ENCODE results near the gene GRK5. TPM values are rescaled to one million over a fixed set of nuclear protein-coding genes. Genes with fewer than 3 reads are reported as not detected.

Gene GRK5
- total and polyA plus RNA-seq, 4 donors, result 73.8 to 112 (median 101) TPM

GRCh38 chr10:119478811-119479341 is 271.5 kb downstream of the GRK5 start:
- intact Hi-C loops (cut with DNase I), result no loop called here
- WGBS, 2 donors, result 2 to 5% methylated on average over 6 of the region's 6 CpGs

GRCh38 chr10:119479532-119479931 is 272.2 kb downstream of the GRK5 start:
- Histone ChIP-seq H3K4me3 (ENCODE audit: low read length in 2 of 2) (no peak overlapping the region), H3K9me3 (ENCODE audit: control insufficient read depth, low read length) (no peaks in the 10 kb centered on the region), H3K36me3 (ENCODE audit: control insufficient read depth in 1 of 2, insufficient read depth in 2 of 2, low read length in 1 of 2) (no peaks in the 10 kb centered on the region), H3K27ac (ENCODE audit: low read depth in 1 of 2, low read length in 2 of 2) (no peak overlapping the region), H3K4me1 (ENCODE audit: control insufficient read depth in 1 of 2, insufficient read depth in 2 of 2, low read length in 2 of 2) (no peaks in the 10 kb centered on the region), H3K27me3 (ENCODE audit: control insufficient read depth in 1 of 2, insufficient read depth in 2 of 2, low read length in 1 of 2) (no peaks in the 10 kb centered on the region)
- DNase-seq (no peak), ATAC-seq (ENCODE audit: low FRiP score) (no peak)
- intact Hi-C loops (cut with DNase I), result no loop called here
- WGBS, 2 donors, result 19 to 21% methylated on average over 8 of the region's 8 CpGs

More at GRCh38 chr10:119478811-119479341, 271.5 kb downstream of the GRK5 start:
- no peaks in the 10 kb centered on the region for H3K4me1 ChIP-seq (ENCODE audit: control insufficient read depth in 1 of 2, insufficient read depth in 2 of 2, low read length in 2 of 2)
- no peaks in the 10 kb centered on the region for H3K9me3 ChIP-seq (ENCODE audit: control insufficient read depth, low read length)
- H3K27me3 ChIP-seq (ENCODE audit: control insufficient read depth in 1 of 2, insufficient read depth in 2 of 2, low read length in 1 of 2), result no peaks in the 10 kb centered on the region
- DNase-seq (no peak), ATAC-seq (ENCODE audit: low FRiP score) (no peak)
- no peak overlapping the region for H3K27ac ChIP-seq (ENCODE audit: low read depth in 1 of 2, low read length in 2 of 2)
- no peaks in the 10 kb centered on the region for H3K36me3 ChIP-seq (ENCODE audit: control insufficient read depth in 1 of 2, insufficient read depth in 2 of 2, low read length in 1 of 2)
- no peak overlapping the region for H3K4me3 ChIP-seq (ENCODE audit: low read length in 2 of 2)

GRCh38 chr10:119480667-119481066 is 273.3 kb downstream of the GRK5 start:
- Histone ChIP-seq H3K36me3 (ENCODE audit: control insufficient read depth in 1 of 2, insufficient read depth in 2 of 2, low read length in 1 of 2) (no peaks in the 10 kb centered on the region), H3K27ac (ENCODE audit: low read depth in 1 of 2, low read length in 2 of 2) (no peak overlapping the region), H3K4me3 (ENCODE audit: low read length in 2 of 2) (no peak overlapping the region), H3K4me1 (ENCODE audit: control insufficient read depth in 1 of 2, insufficient read depth in 2 of 2, low read length in 2 of 2) (no peaks in the 10 kb centered on the region), H3K27me3 (ENCODE audit: control insufficient read depth in 1 of 2, insufficient read depth in 2 of 2, low read length in 1 of 2) (no peaks in the 10 kb centered on the region), H3K9me3 (ENCODE audit: control insufficient read depth, low read length) (no peaks in the 10 kb centered on the region)
- ATAC-seq (ENCODE audit: low FRiP score) (no peak), DNase-seq (no peak)
- WGBS, 2 donors, result 2 to 11% methylated on average over 4 of the region's 4 CpGs
- intact Hi-C loops (cut with DNase I), result no loop called here

GRCh38 chr10:119481781-119482426 is 274.5 kb downstream of the GRK5 start:
- WGBS, 2 donors, result 92 to 93% methylated on average over 12 of the region's 12 CpGs
- no peak overlapping the region for H3K27ac ChIP-seq (ENCODE audit: low read depth in 1 of 2, low read length in 2 of 2)

GRCh38 chr10:119483001-119483400 is 275.6 kb downstream of the GRK5 start:
- 95 to 97% methylated on average over 6 of the region's 6 CpGs for WGBS, 2 donors
- intact Hi-C loops (cut with DNase I), result no loop called here

More at GRCh38 chr10:119481781-119482426, 274.5 kb downstream of the GRK5 start:
- intact Hi-C loops (cut with DNase I), result no loop called here
- no peaks in the 10 kb centered on the region for H3K4me1 ChIP-seq (ENCODE audit: control insufficient read depth in 1 of 2, insufficient read depth in 2 of 2, low read length in 2 of 2)
- no peaks in the 10 kb centered on the region for H3K36me3 ChIP-seq (ENCODE audit: control insufficient read depth in 1 of 2, insufficient read depth in 2 of 2, low read length in 1 of 2)
- ATAC-seq (ENCODE audit: low FRiP score) (no peak), DNase-seq (no peak)
- H3K9me3 ChIP-seq (ENCODE audit: control insufficient read depth, low read length), result no peaks in the 10 kb centered on the region
- H3K4me3 ChIP-seq (ENCODE audit: low read length in 2 of 2), result no peak overlapping the region
- H3K27me3 ChIP-seq (ENCODE audit: control insufficient read depth in 1 of 2, insufficient read depth in 2 of 2, low read length in 1 of 2), result no peaks in the 10 kb centered on the region

GRCh38 chr10:119483839-119484238 is 276.5 kb downstream of the GRK5 start:
- Histone ChIP-seq H3K4me1 (ENCODE audit: control insufficient read depth in 1 of 2, insufficient read depth in 2 of 2, low read length in 2 of 2) (no peaks in the 10 kb centered on the region), H3K36me3 (ENCODE audit: control insufficient read depth in 1 of 2, insufficient read depth in 2 of 2, low read length in 1 of 2) (no peaks in the 10 kb centered on the region), H3K27ac (ENCODE audit: low read depth in 1 of 2, low read length in 2 of 2) (no peak overlapping the region), H3K27me3 (ENCODE audit: control insufficient read depth in 1 of 2, insufficient read depth in 2 of 2, low read length in 1 of 2) (no peaks in the 10 kb centered on the region), H3K9me3 (ENCODE audit: control insufficient read depth, low read length) (no peaks in the 10 kb centered on the region), H3K4me3 (ENCODE audit: low read length in 2 of 2) (no peak overlapping the region)
- 27 to 39% methylated on average over 9 of the region's 9 CpGs for WGBS, 2 donors
- no peak for DNase-seq
- intact Hi-C loops (cut with DNase I), result no loop called here
- ATAC-seq (ENCODE audit: low FRiP score), result no peak

More at GRCh38 chr10:119483001-119483400, 275.6 kb downstream of the GRK5 start:
- Histone ChIP-seq H3K4me1 (ENCODE audit: control insufficient read depth in 1 of 2, insufficient read depth in 2 of 2, low read length in 2 of 2) (no peaks in the 10 kb centered on the region), H3K27ac (ENCODE audit: low read depth in 1 of 2, low read length in 2 of 2) (no peak overlapping the region), H3K36me3 (ENCODE audit: control insufficient read depth in 1 of 2, insufficient read depth in 2 of 2, low read length in 1 of 2) (no peaks in the 10 kb centered on the region), H3K9me3 (ENCODE audit: control insufficient read depth, low read length) (no peaks in the 10 kb centered on the region), H3K27me3 (ENCODE audit: control insufficient read depth in 1 of 2, insufficient read depth in 2 of 2, low read length in 1 of 2) (no peaks in the 10 kb centered on the region), H3K4me3 (ENCODE audit: low read length in 2 of 2) (no peak overlapping the region)
- ATAC-seq (ENCODE audit: low FRiP score) (no peak), DNase-seq (no peak)

- intact Hi-C loops (cut with DNase I), result loop anchor here in 1 of 2 donors (1.0 kb wide), 1 partner anchor 287 kb away; no protein-coding TSS in a partner anchor
- ATAC-seq (ENCODE audit: low FRiP score), result no peak
- WGBS, 2 donors, result 78 to 87% methylated on average over 7 of the region's 7 CpGs
Measured at GRCh38 chr10:119488675-119489074, 281.3 kb downstream of the GRK5 start.

GRCh38 chr10:119489991-119490326 is 282.6 kb downstream of the GRK5 start:
- 47 to 50% methylated on average over 5 of the region's 5 CpGs for WGBS, 2 donors
- H3K4me3 ChIP-seq (ENCODE audit: low read length in 2 of 2), result no peak overlapping the region
- no peaks in the 10 kb centered on the region for H3K4me1 ChIP-seq (ENCODE audit: control insufficient read depth in 1 of 2, insufficient read depth in 2 of 2, low read length in 2 of 2)
- DNase-seq (no peak), ATAC-seq (ENCODE audit: low FRiP score) (no peak)
- H3K9me3 ChIP-seq (ENCODE audit: control insufficient read depth, low read length), result no peaks in the 10 kb centered on the region
- H3K27ac ChIP-seq (ENCODE audit: low read depth in 1 of 2, low read length in 2 of 2), result no peak overlapping the region
- intact Hi-C loops (cut with DNase I), result loop anchor here in 1 of 2 donors (5.0 kb wide), 1 partner anchor 293 kb away; no protein-coding TSS in a partner anchor
- no peaks in the 10 kb centered on the region for H3K36me3 ChIP-seq (ENCODE audit: control insufficient read depth in 1 of 2, insufficient read depth in 2 of 2, low read length in 1 of 2)
- H3K27me3 ChIP-seq (ENCODE audit: control insufficient read depth in 1 of 2, insufficient read depth in 2 of 2, low read length in 1 of 2), result no peaks in the 10 kb centered on the region

More at GRCh38 chr10:119488675-119489074, 281.3 kb downstream of the GRK5 start:
- DNase-seq, result no peak
- H3K36me3 ChIP-seq (ENCODE audit: control insufficient read depth in 1 of 2, insufficient read depth in 2 of 2, low read length in 1 of 2), result no peaks in the 10 kb centered on the region
- no peaks in the 10 kb centered on the region for H3K27me3 ChIP-seq (ENCODE audit: control insufficient read depth in 1 of 2, insufficient read depth in 2 of 2, low read length in 1 of 2)
- no peaks in the 10 kb centered on the region for H3K4me1 ChIP-seq (ENCODE audit: control insufficient read depth in 1 of 2, insufficient read depth in 2 of 2, low read length in 2 of 2)
- no peaks in the 10 kb centered on the region for H3K9me3 ChIP-seq (ENCODE audit: control insufficient read depth, low read length)
- H3K27ac ChIP-seq (ENCODE audit: low read depth in 1 of 2, low read length in 2 of 2), result no peak overlapping the region
- no peak overlapping the region for H3K4me3 ChIP-seq (ENCODE audit: low read length in 2 of 2)

Data from aorta (tissue), 5 donors.